ENCODE data around the gene MCTP1. TPM values are rescaled to one million over a fixed set of nuclear protein-coding genes. Genes with fewer than 3 reads are reported as not detected.

Gene MCTP1
- total and polyA plus RNA-seq, 2 of the 8 experiments (the other 6 are each of a cell fraction or from before 2014, with no cell fraction given) = 0.56 to 3.4 TPM

DNA sequence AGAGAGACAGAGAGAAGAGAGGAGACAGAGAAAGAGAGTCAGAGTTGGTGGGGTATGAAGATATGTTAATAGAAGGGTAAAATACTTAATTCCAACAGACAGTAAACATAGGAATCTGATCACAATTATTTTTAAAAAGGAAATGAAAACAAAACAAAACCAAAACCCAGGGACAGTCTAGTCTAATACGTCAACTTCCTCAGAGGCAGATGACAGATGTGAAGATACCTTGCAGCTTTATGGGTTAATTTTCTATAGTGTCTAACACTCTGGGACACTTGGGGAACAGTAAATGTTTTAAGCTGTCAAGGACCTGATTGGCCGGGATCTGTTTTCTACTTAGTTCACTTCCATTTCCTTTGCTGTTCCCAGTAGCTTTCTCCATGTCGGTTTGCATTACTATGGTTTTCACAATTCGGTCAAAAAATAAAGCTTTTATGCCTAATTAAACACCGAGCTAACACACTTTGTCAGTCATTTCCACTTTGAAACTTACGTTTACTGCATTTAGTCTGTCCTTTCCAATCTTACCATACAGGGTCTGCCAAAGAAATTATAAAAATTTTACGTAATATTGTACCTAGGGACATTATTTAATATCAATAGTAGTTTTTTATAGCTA, 216.5 kb downstream of the MCTP1 start:
- WGBS, 2 experiments (ENCODE audit: extremely low coverage in 1 of 2, insufficient coverage in 1 of 2, insufficient read length in 1 of 2, insufficient replicate concordance in 2 of 2, low coverage in 1 of 2, low lambda C conversion rate in 2 of 2, missing lambda C conversion rate in 1 of 2) = 84% methylated on average over 7 of the region's 7 CpGs; no CpG with 5 or more reads in 1 of the 2 experiments
- POLR2A ChIA-PET (ENCODE audit: partially characterized antibody) = no interaction called here
- CTCF ChIA-PET (ENCODE audit: partially characterized antibody) = interaction anchor here (0.6 to 1.3 kb wide), 2 partner anchors 100 to 1978 kb away, joined by 4 to 5 read pairs; no protein-coding TSS in a partner anchor
- no peak for TF ChIP-seq SP2 (IDR thresholded peaks at IDR 0.05; ENCODE audit: low read length)
- TF ChIP-seq GABPA (IDR thresholded peaks at IDR 0.05; ENCODE audit: borderline replicate concordance, insufficient read depth, low read length) = no peak
- no peak for TF ChIP-seq SP1 (IDR thresholded peaks at IDR 0.05; ENCODE audit: low read depth, low read length)
- TF ChIP-seq KDM1A (IDR thresholded peaks at IDR 0.05; ENCODE audit: borderline replicate concordance, low read length) = no peak
- no peak for TF ChIP-seq CHD2 (IDR thresholded peaks at IDR 0.05; ENCODE audit: low read length)
- no peak for TF ChIP-seq CBX8 (IDR thresholded peaks at IDR 0.05; ENCODE audit: borderline replicate concordance, low read depth, low read length)
- no peak for TF ChIP-seq TBP (IDR thresholded peaks at IDR 0.05; ENCODE audit: low read depth, low read length)
- no peak for TF ChIP-seq E2F6 (IDR thresholded peaks at IDR 0.05)
- no peak for TF ChIP-seq CHD1 (IDR thresholded peaks at IDR 0.05; ENCODE audit: low read depth, low read length)
- no peak for TF ChIP-seq EP300 (IDR thresholded peaks at IDR 0.05; ENCODE audit: borderline replicate concordance in 1 of 2, low read depth in 2 of 2, low read length in 2 of 2)
- TF ChIP-seq SIN3A (conservative IDR thresholded peaks at IDR 0.05 in 1 of 2, IDR thresholded peaks at IDR 0.05 in 1 of 2; ENCODE audit: low read depth in 1 of 2, low read length in 2 of 2) = no peak
- TF ChIP-seq SUZ12 (IDR thresholded peaks at IDR 0.05; ENCODE audit: low read length) = no peak
- no peak for TF ChIP-seq KDM5A (IDR thresholded peaks at IDR 0.05; ENCODE audit: low read length)
- TF ChIP-seq CEBPB (IDR thresholded peaks at IDR 0.05; ENCODE audit: low read depth, low read length) = no peak

More for the DNA sequence above, 216.5 kb downstream of the MCTP1 start:
- Histone ChIP-seq H2BK15ac (ENCODE audit: low read length) (no peak overlapping the region), H3K36me3 (ENCODE audit: control insufficient read depth in 2 of 4, insufficient read depth in 4 of 4, low read length in 3 of 4) (no peaks in the 10 kb centered on the region), H3K18ac (ENCODE audit: extremely low read depth, low read length) (no peak overlapping the region), H3K14ac (ENCODE audit: insufficient read length) (no peak overlapping the region), H3K4me1 (replicated peaks in 1 of 4; ENCODE audit: control insufficient read depth in 3 of 4, insufficient read depth in 4 of 4, low read length in 3 of 4) (no peaks in the 10 kb centered on the region), H3K23me2 (ENCODE audit: low read depth, low read length) (no peaks in the 10 kb centered on the region), H2BK120ac (replicated peaks; ENCODE audit: low read depth, low read length) (no peak overlapping the region), H2AK5ac (ENCODE audit: low read depth, low read length) (no peak overlapping the region), H3K79me2 (ENCODE audit: control insufficient read depth in 1 of 2, insufficient read depth in 2 of 2, low read length in 2 of 2) (no peaks in the 10 kb centered on the region), H2AFZ (ENCODE audit: low read length) (no peak overlapping the region), H3K56ac (replicated peaks; ENCODE audit: insufficient read length, low read depth, low read length) (no peak overlapping the region), H2BK5ac (ENCODE audit: low read depth, low read length) (no peak overlapping the region), H2BK12ac (ENCODE audit: low read depth, low read length) (no peak overlapping the region), H4K20me1 (replicated peaks in 1 of 2; ENCODE audit: control insufficient read depth in 1 of 2, insufficient read depth in 2 of 2, low read length in 2 of 2) (no peaks in the 10 kb centered on the region), H2BK20ac (ENCODE audit: low read length) (no peak overlapping the region), H3K27ac (ENCODE audit: low read depth, low read length) (no peak overlapping the region), H3K4me2 (ENCODE audit: insufficient read depth in 1 of 2, low read depth in 2 of 2, low read length in 2 of 2) (no peak overlapping the region), H3K27me3 (replicated peaks in 1 of 4; ENCODE audit: control insufficient read depth in 3 of 4, extremely low read depth in 1 of 4, insufficient read depth in 3 of 4, low read length in 3 of 4) (no peaks in the 10 kb centered on the region), H4K91ac (replicated peaks; ENCODE audit: insufficient read length, low read length) (no peak overlapping the region), H4K5ac (ENCODE audit: insufficient read length, low read depth, low read length) (no peak overlapping the region), H4K8ac (ENCODE audit: extremely low read depth, insufficient read depth, low read length) (no peak overlapping the region), H3K9me3 (ENCODE audit: insufficient read depth in 2 of 2, low read depth in 1 of 2, low read length in 1 of 2) (no peaks in the 10 kb centered on the region), H3K23ac (ENCODE audit: insufficient read length) (no peak overlapping the region), H3K79me1 (ENCODE audit: low read depth, low read length) (no peaks in the 10 kb centered on the region), H3K4ac (replicated peaks; ENCODE audit: insufficient read length, low read depth, low read length) (no peak overlapping the region), H3K9ac (replicated peaks in 1 of 4; ENCODE audit: extremely low read depth in 1 of 4, low read depth in 3 of 4, low read length in 3 of 4) (no peak overlapping the region), H3K4me3 (ENCODE audit: extremely low read depth in 1 of 4, insufficient read depth in 2 of 4, low read depth in 3 of 4, low read length in 4 of 4) (no peak overlapping the region)
- DNase-seq (ENCODE audit: low read depth in 1 of 2, low spot score in 2 of 2) (no peak), FAIRE-seq (no peak)

Measured in H1 (cell line).